Ecto neural progenitor cell (in vitro differentiated cells): ENCODE measurements around the gene XAB2.
A peak's percentile ranks its signal among the peaks of the same experiment; 100 is the strongest.

Experiments used
- DNase-seq: peaks from one replicate; pipeline ENCODE4 v3.0.0-alpha.2; 2018; ENCODE audit warnings: low spot score

The XAB2 gene

GRCh38 chr19:7629347-7630054 is at the start of gene XAB2, which contains the start of gene PET100:
XAB2 (minus strand) TSS chr19:7629545; CDS start chr19:7629527, 18 bp downstream.
PET100 (plus strand) TSS chr19:7629793; CDS start chr19:7629834, 41 bp downstream.
- peak; percentile 96 for DNase-seq

DNA sequence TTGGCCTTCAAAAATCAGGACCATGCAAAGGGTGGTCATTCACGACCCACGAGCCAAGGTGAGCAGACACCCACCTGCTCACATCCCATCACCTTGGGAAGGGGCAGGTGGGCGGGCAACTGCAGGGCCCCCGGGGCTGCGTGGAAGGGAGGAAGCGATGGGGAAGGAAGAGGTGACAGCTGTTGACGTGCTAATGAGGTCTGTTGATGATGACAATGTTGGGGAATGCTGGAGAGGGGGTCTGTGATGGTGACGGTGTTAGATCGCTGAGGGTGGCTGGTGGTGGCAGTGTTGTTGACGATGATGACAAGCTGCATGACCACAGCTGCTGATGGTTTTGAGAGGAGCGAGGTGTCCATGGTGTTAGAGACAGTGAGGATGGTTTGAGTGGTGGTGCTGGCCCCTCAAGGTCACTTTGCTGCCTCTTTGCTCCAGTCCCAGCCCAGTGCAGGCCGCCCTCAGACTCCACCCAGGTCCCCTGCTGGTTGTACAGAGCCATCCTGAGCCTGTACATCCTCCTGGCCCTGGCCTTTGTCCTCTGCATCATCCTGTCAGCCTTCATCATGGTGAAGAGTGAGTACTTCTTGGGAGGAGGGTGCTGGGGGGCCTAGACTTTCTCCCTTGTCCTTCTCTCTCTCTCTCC is 48.4 kb upstream of the XAB2 start:
- DNase-seq, result no peak

- no peak for DNase-seq
Measured at GRCh38 chr19:7676854-7677253, 47.5 kb upstream of the XAB2 start, which contains the start of gene MCEMP1. MCEMP1 (plus strand) TSS chr19:7677090; CDS start chr19:7677121, 31 bp downstream.

DNA sequence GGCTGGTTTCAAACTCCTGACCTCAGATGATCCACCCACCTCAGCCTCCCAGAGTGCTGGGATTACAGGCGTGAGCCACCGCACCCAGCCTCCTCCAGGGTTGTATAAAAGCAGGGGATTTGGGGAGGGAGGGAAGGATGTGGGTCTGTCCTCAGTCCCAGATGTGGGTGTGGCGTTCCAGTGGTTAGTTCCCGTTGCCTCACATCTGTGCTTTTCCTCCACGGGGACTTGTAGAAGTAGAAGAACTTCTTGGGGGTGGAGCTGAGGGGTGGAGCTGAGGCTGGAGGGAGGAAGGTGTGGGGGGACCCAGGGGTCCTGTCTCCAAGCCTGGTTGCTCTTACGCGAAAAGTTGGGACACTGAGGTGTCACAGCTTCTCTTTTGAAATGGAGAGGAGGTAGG is 47.0 kb upstream of the XAB2 start:
- no peak for DNase-seq

DNA sequence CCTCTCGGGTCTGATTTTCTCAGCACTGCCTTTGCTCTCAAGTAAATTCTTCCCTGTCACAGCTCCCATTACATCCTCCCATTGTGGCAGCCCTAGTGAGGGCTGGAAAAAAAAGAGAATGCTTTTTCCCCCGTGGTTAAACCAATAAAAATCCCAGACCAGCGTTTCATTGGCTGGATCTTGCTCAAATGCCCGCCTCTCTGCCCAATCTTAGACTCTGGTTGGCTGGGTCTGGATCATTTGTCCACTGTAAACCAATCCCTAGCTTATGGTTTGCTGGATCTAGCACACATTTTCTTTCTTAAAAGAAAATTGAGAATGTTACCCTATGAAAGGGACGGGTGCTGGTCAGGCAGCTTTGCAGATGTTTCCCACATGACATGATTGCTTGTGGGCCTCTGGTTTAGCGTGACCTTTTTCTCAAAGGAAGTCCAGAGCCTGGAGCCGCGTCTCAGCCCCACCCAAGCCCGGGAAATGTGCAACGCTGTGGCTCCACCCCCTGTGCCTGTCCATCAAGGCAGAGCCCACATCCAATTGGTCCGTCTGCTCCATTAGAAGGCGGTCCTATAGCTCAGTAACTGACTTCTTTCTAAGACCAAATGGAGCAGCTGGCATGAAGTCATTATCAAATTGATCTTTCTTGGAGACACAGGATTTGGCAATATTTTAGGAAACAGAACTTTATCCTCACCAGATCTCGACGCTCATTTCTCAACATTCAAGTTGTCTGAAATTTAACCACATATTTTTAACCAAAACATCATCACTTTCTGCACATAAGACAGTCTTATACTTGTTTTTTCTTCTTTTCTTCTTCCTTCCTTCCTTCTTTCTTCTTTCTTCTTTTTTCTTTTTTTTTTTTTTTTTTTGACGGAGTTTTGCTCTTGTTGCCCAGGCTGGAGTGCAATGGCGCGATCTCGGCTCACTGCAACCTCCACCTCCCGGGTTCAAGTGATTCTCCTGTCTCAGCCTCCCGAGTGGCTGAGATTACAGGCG is 45.0 kb upstream of the XAB2 start:
- no peak for DNase-seq

DNA sequence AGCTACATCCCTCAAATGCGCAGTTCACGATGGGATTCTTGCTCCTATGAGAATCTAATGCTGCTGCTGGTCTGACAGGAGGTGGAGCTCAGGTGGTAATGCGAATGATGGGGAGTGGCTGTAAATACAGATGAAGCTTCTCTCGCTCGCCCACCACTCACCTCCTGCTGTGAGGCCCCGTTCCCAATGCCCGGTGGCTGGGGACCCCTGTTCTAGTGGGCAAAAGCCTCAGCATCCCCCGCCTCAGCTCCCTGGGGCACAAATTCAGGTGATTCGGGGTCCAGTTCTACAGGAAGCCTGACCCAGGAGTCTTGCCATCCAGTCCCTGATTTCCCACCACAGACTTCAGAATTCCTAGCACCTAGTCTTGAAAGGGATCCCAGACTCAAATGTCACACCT is 43.2 kb upstream of the XAB2 start:
- no peak for DNase-seq

DNA sequence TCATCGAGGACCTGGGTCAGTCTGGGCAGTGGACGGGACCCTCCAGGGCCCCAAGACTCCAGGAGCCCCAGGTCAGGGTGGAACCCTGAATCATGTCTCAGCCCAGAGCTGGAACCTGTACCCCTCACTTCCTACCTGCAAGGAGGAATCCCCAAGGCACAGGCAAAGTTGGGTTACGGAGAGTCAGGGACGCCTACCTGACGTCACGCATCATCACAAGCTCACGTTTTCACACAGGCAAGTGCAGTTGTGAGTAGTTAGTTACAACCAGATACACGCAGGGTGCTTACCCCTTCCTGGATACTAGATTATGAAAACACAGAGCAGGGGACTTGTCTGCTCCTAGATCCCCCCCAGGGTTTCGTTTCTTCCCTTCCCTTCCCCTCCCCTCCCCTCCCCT is 41.4 kb upstream of the XAB2 start:
- no peak for DNase-seq

- DNase-seq, result no peak
Measured at GRCh38 chr19:7670150-7670783, 40.9 kb upstream of the XAB2 start.

- no peak for DNase-seq
Measured at GRCh38 chr19:7669641-7670040, 40.3 kb upstream of the XAB2 start.

DNA sequence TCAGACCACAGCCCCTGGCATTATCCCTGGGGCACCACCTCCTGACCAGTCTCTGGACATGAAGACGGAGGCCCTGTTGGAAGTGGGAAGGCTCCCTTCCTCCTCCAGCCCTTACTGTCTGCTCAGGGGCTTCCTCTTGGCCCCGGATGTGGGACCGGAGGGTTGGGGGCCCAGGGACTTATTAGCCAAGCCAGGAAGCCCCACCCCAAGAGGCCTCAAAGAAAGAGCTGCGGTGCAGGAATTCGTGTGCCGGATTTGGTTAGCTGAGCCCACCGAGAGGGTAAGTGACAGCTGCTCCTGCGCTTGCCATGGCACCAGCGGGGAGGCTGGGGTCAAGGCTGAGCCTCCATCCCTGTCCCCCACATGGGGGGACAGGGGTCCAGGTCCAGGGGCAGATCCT is 39.5 kb upstream of the XAB2 start, which contains the start of gene RETN:
RETN (plus strand) TSS at position 208 of the 400 bp plus-strand sequence. CDS start 278 bp downstream, outside the sequence.
- DNase-seq, result no peak

DNA sequence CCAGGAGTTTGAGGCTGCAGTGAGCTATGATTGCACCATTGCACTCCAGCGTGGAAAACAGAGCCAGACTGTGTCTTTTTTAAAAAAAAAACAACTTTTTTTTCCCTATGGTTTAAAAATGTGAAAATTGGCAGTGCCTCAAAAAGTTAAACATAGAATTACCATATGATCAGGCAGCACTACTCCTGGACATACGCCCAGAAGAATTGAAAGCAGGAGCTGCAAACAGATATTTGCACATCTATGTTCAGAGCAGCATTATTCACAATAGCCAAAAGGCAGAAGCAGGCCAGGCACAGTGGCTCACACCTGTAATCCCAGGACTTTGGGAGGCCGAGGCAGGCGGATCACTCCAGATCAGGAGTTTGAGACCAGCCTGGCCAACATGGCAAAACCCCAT is 35.7 kb upstream of the XAB2 start:
- DNase-seq, result no peak

DNA sequence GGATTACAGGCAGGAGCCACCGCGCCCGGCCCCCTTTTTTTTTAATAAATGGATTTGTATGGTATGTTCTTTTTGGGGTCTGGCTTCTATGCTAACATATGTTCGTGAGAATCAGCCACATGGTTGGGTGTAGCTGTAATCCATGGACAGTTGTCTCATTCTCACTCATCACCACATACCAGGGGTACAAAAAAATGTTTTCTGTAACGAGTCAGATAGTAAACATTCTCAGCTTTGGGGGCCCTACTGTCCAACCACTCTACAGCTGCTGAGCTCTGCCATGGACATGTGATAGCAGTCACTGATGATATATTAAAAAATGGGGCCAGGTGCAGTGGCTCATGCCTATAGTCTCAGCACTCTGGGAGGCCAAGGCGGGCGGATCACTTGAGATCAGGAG is 34.4 kb upstream of the XAB2 start:
- DNase-seq, result no peak

DNA sequence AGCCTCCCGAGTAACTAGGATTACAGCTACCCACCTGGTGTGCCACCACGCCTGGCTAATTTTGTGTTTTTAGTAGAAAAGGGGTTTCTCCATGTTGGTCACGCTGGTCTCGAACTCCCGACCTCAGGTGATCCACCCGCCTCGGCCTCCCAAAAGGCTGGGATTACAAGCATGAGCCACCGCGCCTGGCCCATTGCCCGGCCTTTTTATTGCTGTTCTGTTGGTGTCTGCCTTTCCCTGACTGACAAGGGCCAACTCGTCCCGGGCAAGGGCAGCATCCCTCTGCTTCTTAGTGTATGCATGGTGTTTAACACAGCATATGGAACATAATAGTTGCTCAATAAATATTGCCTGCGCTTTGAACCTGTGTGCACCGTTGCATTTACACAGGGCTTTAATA is 33.3 kb upstream of the XAB2 start:
- no peak for DNase-seq

DNA sequence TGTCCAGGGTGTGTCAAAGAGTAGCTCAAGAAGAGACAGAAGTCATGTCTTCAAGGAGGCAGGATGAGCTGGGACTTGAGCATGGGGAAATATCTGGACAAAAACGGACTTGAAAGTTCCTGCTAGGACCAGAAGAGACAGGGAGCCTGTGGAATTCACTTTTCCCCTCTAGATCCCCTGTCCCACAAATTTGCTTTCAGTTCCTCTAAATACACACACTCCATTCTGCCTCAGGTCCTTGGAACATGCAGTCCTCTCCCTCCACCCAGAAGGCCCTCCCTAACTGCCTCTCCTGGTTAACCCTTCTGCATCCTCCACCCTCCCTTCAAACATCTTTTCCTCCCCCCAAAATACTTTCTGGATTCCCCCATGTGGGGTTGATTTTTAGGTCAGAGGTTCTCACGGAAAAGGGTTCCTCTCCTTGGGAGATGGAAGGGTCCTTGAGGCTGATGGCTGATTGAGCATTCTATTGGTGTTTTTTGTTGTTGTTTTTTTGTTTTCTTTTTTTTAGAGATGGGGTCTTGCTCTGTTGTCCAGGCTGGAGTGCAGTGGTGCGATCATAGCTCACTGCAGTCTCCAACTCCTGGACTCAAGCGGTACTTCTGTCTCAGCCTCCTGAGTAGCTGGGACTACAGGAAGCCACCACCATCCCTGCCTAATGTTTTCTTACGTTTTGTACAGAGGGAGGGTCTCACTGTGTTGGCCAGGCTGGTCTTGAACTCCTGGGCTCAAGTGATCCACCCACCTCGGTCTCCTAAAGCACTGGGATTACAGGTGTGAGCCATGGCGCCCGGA is 32.6 kb upstream of the XAB2 start:
- no peak for DNase-seq

- no peak for DNase-seq
Measured at GRCh38 chr19:7658219-7658686, 28.9 kb upstream of the XAB2 start.

- DNase-seq, result no peak
Measured at GRCh38 chr19:7657131-7657751, 27.9 kb upstream of the XAB2 start.

- DNase-seq, result no peak
Measured at GRCh38 chr19:7655581-7655980, 26.2 kb upstream of the XAB2 start.

GRCh38 chr19:7654401-7654800 is 25.1 kb upstream of the XAB2 start:
- no peak for DNase-seq

DNA sequence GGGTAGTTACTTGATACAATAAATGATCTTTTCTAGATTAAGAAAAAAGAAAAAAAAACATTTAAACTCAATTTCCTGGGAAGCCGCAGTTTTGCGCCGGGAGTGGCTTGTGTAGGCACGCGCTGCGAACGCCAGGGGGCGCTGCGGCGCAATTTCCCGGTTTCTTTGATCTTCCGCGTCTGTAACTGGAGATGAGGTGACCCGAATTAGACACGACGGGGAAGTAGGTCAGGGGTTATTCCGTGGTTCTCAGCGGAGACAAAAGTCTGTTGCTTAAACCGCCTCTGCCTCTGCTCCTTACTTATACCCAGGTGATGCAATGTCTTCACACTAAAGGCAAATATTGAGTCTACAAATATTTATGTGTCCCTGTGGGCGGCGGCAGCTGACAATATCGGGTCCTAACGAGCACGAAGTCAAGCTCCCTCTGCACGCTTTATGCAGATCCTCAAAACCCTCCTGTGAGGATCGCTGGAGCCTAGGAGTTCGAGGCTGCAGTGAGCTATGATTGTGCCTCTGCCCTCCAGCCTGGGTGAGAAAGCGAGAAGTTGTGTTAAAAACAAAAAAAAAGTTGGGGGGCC is 22.8 kb upstream of the XAB2 start:
- DNase-seq, result peak; percentile 93

GRCh38 chr19:7650148-7650547 is 20.8 kb upstream of the XAB2 start:
- DNase-seq, result no peak
